HG02678 (cell line): ENCODE measurements around the gene ATXN1.
A peak's percentile ranks its signal among the peaks of the same experiment; 100 is the strongest.

Source experiments
- ATAC-seq: cut with Tn5 transposase; IDR thresholded peaks from one replicate; pipeline ENCODE4 v1.9.1; 2021; ENCODE audit warnings: mild to moderate bottlenecking, moderate library complexity; ENCODE audit not compliant: unreplicated experiment

Gene ATXN1

GRCh38 chr6:16683641-16684194, 77.5 kb downstream of the ATXN1 start:
- no peak for ATAC-seq

- ATAC-seq, result no peak
These were observed 79.9 kb downstream of the ATXN1 start for GRCh38 chr6:16681260-16681873.

DNA sequence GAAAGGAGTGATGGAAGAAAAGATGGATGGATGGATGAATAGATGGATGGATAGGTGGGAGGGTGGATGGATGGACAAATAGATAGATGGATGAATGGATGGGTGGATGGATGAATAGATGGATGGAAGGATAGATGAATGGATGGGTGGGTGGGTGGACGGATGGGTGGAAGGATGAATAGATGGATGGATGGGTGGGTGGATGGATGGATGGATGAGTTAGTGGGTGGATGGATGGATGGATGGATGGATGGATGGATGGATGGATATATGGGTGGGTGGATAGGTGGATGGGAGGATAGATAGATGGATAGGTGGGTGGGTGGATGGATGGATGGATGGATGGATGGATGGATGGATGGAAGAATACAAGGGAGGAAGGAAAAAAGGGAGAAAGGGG, 82.2 kb downstream of the ATXN1 start:
- ATAC-seq, result no peak

GRCh38 chr6:16677458-16677857, 83.8 kb downstream of the ATXN1 start:
- no peak for ATAC-seq

DNA sequence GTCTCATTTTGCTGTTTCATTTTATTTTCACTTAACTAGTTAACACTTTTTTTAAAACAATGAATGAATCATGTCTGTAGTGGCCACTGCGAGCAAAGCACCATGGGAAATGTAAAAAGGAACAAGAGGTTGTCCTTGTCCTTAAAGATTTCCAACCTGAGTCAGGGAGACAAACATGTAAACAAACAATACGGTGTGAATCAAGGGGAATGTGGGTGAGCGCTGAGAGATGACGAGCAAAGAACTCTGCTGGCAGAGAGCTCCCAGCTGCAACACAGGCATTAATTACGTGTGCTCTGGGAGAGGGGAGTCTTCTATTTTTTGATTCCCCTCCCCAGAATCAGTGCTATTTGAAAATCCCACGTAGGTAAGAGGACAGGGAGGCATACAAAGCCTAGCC, 84.3 kb downstream of the ATXN1 start:
- no peak for ATAC-seq

GRCh38 chr6:16676376-16676775, 84.9 kb downstream of the ATXN1 start:
- ATAC-seq, result no peak

DNA sequence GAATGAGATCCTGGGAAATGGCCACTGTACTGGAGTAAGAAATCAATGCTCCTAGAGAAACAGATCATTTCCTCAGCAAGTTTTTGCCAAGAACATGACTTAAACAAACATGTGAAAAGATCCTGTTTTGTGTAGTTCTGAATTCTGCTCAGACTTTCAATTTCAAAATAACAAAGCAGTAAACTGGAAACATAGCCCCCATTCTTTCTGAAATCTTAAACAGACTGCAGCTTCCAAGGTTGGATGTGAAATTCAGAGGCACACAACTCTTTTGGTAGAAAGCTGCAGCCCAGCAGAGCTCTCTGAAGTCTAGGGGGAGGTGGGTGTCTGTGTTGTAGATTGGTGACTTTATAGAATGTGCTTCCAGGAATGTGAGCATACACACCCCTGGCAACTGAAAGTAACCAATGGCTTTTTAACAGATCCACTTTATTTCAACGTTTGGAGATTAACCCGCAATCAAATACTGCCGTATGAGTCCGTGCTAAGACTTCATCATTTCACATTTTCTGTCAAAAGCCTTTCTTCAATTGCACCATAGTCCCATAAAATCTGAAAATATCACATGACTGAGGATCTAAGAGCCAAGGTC, 86.4 kb downstream of the ATXN1 start:
- no peak for ATAC-seq

DNA sequence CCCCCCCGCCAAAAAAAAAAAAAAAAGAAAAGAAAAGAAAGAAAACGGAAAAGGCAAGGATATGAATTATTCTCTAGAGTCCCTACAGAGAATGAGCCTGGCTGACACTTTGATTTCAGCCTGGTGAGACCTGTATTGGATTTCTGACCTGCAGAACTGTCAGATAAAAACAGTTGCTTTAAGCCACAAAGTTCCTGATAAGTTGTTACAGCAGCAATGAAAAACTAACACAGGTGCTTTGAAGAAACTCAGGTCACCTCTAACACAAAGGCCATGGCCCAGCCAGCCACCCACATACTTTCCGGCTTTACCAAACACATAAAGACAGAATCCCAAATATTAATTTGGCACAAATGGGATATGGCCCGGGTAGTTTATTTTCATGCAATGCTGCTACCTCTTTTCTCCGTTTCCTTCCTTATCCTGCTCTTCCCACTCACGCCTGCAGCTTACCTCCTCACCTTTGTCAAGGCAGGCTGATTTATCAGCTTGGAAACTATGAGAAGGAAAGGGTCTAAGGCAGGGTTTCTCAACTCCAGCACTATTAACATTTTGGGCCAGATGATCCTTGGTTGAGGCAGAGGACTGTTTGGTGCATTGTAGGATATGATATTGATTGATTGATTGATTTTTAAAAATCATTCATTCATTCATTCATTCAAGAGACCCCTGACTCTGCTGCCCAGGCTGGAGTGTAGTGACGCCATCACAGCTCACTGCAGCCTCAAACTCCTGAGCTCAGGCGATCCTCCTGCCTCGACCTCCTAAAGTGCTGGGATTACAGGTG, 88.1 kb downstream of the ATXN1 start:
- no peak for ATAC-seq

GRCh38 chr6:16671302-16672289, 89.7 kb downstream of the ATXN1 start:
- ATAC-seq, result no peak

DNA sequence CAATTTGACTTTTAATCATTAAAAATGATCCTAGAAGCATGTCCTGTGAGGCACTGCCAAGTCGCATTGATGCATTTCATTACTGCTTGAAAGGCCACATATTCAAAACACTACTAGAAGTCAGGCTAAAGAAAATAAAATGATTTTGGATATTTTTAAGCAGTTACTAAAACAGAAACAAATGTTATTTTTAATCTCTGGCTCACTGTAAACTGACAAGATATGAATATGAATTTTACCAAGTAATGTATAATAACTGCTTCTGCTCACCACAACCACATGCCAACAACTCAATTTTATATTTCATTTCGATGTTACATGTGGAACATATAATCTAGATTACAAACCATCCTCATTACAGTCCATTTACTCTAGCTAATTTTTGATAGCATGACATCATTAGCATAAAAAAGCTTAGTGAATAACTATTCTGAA, 90.6 kb downstream of the ATXN1 start:
- peak; percentile 61 for ATAC-seq

DNA sequence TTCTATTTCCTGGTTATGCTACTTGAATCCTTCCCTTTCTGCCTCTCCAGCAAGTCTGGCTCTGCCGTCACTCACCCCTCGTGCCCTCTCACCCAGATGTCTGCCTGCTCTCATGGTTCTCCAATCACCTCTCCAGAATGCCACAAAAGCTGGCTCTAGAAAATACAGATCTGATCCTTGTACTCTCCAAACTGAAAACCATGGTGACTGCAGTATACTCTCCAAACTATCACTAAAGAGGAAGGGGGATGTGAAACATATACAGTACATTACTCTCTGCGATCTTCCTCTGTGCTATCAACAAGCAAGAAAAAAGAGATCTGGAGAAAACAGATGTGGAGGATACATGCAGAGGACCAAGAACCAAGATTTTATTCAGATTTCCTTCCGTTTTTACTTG, 91.1 kb downstream of the ATXN1 start:
- ATAC-seq, result peak; percentile 52

DNA sequence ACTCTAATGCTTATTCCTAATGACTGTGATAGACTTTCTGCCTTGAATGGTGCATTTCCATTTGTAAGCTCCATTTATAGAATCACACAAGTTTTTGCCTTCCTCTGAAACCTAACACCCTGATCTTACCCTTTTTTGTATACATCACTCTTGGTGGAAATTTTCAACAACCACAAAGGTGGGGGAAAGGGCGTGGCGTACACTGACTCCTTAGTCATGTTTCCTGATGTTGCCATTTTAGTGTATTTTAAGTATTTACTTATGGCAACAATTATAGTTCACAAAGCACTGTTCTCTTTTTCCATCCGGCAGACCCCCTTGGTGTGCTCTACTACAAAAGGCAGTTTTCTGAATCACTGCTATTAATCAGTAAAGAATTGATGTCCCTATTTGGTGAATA, 92.0 kb downstream of the ATXN1 start:
- ATAC-seq, result no peak

GRCh38 chr6:16667509-16667908, 93.8 kb downstream of the ATXN1 start:
- ATAC-seq, result no peak

GRCh38 chr6:16665992-16666391, 95.3 kb downstream of the ATXN1 start:
- no peak for ATAC-seq

DNA sequence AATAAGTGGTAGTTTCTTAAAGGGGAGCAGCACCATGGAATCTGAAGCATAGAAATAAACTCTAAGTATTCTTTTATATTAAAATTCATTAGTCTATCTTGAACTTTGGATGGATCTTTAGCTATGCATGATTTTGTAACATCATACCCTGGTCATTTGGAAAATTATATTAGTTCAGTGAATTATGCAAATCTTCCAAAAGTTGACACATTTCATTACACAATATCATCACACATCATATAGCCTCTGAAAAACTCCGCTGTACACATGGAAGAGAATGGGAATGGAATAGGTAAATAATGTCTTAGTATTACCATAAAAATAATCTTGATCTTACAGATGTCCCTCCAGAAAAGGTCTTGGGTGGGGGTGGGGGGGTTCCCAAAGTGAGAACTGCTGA, 96.1 kb downstream of the ATXN1 start:
- no peak for ATAC-seq

- no peak for ATAC-seq
These were observed 97.4 kb downstream of the ATXN1 start for GRCh38 chr6:16663901-16664300.

DNA sequence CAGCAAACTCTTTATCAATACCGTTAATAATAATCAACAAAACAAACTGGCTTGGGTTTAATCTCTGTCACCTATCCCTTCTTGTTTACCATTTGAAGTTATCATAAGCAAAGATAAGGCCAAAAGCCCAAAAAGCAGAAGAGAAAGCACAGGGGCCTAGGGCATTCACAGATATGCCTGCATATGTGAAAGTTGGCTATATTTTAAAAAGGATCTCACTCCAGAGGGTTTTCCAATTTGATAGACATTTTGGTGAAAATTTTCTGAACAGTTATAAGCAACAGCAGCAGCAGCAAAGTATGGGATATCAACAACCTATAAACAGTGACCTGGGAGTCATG, 101.1 kb downstream of the ATXN1 start:
- ATAC-seq, result no peak

DNA sequence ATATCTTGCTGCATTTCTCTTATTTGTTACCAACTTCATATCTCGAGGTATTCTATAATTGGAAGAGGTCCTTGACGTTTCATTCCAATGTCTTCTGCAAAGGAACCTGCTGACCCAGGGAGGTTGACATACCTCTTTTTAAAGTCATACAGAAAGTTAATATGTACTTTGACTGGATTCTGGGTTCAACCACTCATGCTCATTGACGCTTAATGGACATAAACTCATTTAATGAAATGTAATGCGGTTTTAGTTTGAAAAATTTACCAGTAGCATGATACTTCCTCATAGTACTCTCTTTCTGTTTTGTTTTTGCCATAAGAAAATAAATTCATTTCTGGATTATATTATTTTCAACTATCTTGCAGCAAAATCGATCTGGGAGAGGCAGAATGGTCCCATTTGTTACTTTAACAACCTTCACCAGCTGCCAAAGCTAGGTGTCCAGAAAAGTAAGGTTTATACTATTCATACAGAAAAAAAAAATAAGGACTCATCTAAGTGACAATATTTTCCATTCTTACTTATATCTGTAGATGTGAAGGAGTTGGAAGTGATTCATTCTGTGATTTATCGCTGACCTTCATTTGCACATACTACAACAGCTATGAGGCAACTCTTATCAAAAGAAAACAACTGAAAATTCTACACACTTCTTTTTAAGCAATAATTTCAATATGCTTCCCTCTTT, 101.6 kb downstream of the ATXN1 start:
- ATAC-seq, result no peak

DNA sequence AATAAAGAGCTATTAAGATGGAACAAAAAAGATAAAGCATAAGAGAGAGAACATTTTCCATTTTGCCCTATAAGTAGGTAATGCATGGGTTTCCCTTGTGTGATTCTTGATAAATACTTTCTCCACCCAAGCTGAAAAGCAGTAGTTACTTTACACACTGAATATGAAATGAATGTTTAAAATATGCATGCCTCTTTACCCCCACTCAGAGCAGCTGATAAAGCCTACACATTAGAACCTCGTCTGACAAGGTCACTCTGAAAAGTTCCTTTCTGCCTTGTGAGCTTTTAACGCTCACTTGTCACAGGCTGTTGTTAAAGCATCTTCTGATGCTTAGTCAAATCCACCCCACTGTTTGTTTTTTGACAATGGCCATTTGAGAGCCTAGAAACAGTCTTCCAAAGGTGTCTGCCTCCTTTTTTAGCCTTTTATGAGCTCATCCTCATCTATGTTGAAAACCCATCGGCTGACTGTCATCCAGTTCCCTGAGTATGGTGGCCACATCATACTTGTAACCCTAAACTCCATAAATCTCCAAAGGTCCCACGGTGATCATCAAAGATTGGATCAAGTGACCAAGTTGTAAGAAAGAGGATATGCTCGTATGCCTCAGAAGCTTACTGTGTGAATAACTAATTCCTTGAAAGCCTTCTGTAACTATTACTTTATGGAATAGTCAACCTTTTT, 102.8 kb downstream of the ATXN1 start:
- ATAC-seq, result no peak

DNA sequence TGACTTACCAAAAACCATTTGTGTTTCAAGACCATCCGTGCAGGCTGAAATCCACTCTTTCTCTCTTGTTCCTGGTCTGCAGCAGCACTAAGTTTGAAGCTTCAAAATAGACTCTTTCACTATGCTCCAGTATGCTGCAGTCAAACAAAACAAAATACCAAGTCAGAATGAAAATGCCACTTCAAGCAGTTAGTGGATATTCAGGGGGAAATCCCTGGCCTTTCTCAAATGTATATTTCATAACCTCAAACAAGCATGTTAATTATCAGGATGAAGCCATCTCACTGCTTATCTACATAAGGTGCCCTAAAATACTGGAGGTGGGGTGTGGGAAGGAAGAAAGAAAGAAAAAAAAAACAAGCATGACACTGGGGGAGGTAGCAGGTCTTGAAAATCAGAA, 103.5 kb downstream of the ATXN1 start:
- ATAC-seq, result no peak
